AG08396 (cell line): ENCODE measurements around the gene CXCL13.
A peak's percentile ranks its signal among the peaks of the same experiment; 100 is the strongest.
"Not testable (repeated sequence)": the region's sequence is repeated elsewhere in the genome, so short reads cannot be mapped to it uniquely, and the experiment has no call there.

Source experiments
- DNase-seq: peaks from one replicate; pipeline ENCODE4 v3.0.0; 2012; ENCODE audit warnings: low spot score, mixed read lengths

CXCL13 gene, protein sequence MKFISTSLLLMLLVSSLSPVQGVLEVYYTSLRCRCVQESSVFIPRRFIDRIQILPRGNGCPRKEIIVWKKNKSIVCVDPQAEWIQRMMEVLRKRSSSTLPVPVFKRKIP

DNA sequence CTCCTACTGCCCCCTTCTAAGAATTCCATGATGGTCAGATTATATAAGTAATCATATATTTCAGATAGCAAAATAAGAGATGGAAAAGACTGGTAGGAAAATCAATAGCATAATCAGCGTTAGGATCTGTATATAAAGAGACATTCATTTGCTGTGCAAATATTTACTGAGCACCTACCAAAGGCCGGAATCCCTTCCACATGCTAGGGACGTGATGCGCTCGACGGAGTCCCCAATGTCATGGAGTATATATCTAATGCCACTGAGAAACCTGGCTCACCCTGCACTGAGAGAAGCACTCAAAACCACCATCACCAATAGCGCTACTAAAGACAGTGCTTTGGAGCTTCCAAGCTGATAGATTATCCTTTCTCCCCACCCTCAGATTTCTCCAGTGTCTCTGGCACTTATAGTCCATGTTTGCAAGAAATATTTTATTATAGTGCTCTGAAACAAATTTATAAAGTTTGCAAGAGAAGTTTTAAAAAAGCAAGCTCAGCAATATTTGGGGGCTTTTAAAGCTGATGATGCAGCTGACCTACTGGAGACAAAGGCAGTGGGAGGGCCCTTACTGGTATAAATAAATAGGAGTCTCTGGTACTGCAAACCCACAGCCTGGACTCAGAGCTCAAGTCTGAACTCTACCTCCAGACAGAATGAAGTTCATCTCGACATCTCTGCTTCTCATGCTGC, at the start of gene CXCL13:
TSS of gene CXCL13 (plus strand) at position 611 of the 693 bp plus-strand sequence. CDS start at position 657, 46 bp downstream.
- no peak for DNase-seq

DNA sequence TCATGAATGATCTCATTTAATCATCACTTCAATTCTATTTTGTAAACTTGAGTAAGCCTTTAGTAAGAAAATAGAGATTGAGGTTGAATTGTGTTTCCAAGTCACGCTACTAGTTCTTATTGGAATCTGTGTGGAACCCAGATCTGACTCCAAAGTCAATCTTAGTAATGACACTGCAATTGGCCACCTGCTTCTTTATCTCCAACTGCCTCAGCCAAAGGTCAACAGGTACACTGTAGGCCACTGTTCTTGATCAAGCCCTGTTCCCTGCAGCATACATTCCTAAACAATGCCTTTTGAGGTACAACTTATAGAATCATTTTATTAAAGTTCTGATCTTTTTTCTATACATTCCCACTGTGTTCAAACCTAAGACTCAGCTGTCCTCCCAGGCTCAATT, 45.5 kb upstream of the CXCL13 start:
- no peak for DNase-seq

DNA sequence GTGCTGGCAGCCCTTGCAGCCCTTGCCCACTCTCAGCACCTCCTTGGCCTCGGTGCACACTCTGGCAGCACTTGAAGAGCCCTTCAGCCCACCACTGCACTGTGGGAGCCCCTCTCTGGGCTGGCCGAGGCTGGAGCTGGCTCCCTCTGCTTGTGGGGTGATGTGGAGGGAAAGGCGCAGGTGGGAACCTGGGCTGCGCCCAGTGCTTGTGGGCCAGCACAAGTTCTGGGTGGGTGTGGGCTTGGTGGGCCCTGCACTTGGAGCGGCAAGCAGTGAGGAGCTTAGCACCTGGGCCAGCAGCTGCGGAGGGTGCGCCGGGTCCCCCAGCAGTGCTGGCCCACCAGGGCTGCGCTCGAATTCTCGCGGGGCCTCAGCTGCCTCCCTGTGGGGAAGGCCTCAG, 43.9 kb upstream of the CXCL13 start:
- not testable (repeated sequence) for DNase-seq

DNA sequence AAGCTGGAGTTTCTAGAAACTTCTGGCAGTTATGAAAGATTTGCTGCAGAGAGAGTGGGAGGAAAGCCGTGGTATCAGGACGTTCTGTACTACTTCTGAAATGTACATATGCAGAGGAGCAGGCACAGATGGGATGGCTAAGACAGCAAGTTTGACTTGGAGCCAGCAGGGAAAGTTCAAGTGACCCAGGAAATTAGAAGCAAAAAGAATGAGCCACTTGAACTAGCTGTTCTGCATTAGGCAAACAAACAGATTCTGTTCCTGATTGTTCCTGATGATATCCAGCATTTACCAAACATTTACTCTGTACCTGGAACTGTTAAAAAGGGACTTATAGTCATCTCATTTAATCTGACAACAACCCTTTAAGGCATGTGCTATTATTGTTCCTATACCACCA, 41.4 kb upstream of the CXCL13 start:
- no peak for DNase-seq

DNA sequence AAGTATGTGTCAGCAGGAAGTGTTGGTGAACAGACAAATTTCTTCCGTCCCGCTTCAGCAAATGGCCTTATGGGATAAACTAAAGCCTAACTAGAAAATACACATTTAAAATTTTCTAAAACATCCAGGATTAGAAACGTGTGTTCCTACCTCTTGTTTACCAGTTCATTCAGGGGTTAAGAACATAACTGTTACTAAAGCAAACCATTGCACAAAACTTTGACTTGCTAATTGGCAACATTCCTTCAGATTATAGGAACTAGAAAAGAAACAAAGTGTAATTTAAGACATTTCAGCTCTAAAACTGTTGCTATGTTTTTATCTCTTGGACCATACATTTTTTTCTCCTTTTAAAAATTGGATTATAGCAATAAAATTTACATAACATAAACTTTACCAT, 39.5 kb upstream of the CXCL13 start:
- no peak for DNase-seq

DNA sequence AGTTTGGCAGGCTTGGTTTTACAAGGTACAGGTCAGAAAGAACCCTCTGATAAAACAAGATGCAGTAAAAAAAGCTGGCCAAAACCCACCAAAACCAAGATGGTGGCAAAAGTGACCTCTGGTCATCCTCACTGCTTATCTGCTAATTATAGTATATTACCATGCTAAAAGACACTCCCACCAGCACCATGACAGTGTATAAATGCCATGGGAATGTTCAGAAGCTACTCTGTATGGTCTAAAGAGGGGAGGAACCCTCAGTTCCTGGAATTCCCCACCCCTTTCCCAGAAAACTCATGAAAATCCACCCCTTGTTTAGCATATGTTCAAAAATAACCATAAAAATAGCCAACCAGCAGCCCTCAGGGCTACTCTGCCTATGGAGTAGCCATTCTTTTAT, 38.1 kb upstream of the CXCL13 start:
- DNase-seq, result no peak

DNA sequence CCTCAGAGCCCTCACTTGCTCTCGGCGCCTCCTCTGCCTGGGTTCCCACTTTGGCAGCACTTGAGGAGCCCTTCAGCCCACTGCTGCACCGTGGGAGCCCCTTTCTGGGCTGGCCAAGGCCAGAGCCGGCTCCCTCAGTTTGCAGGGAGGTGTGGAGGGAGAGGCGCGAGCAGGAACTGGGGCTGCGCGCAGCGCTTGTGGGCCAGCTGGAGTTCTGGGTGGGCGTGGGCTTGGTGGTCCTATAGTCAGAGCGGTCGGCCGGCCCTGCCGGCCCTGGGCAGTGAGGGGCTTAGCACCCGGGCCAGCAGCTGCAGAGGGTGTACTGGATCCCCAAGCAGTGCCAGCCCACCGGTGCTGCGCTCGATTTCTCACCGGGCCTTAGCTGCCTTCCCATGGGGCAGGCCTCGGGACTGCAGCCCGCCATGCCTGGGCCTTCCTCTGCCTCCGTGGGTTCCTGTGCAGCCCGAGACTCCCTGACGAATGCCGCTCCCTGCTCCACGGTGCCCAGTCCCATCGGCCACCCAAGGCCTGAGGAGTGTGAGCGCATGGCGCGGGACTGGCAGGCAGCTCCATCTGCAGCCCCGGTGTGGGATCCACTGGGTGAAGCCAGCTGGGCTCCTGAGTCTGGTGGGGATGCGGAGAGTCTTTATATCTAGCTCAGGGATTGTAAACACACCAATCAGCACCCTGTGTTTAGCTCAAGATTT, 35.0 kb upstream of the CXCL13 start:
- DNase-seq, result not testable (repeated sequence)

DNA sequence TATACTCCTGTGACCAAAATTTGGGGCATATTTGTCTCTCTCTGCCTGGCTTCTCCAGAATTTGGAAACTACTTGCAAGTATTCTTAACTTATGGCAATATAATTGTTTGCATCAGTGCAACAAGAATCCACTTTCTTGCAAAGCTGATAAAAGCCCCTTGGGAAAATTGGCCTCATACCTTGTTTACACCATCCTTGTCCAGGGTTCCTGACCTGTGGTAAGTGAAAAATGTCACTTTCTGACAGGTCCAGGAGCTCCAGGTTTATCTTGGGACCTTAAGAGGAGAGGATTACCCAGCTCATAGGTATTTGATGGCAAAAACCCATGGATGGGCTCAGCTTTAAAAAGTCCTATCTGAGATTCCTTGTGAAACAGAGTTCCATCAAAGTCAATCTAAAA, 29.3 kb upstream of the CXCL13 start:
- DNase-seq, result no peak

DNA sequence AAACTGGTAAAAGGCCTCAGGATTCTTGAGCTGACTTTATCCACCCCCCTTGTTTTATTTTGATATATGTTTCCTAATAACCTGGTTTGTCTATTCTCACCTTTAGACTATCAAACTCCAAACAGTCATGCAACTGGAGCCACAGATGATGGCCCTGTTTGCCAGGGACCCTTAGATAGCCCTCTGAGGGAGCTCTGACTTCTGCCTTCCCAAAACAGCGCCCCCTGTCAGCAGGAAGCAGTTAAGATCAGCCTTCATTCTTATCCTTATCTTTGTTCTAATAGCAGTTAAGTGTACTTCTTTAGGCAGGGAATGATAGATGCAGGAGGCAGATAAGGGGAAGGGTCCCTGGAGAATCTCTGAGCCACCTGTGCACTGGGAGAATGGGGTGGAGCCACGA, 27.5 kb upstream of the CXCL13 start:
- no peak for DNase-seq

DNA sequence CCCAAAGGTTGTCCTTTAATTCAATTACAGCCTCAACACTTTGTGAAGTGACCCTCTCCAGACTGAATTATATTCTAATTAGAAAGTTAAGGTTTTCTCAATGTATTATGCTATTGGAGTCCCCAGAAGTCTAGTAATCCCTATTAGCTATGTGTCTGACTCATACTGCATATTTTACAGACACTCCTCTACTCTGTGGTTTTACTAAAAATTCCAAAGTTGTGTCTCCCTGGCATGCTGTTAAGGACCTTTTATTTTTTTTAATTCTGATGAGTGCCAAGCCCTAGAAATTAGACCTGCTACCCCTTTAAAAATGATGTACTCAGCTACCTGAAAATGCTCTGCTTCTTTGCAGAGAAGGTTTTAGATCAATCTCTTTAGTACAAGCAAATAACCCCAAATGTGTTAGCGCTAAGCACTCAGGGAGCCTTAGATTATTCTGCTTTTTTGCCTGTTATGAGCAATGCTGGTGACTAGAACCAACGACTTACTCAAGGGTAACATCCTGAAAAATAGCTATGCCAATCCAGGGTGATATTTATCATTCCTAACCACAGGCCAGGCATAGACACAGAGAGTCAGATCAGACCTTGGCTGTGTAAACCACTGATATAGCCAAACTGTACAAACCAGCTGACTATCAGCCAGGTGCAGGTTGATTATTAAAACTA, 26.1 kb upstream of the CXCL13 start:
- DNase-seq, result peak; percentile 81

DNA sequence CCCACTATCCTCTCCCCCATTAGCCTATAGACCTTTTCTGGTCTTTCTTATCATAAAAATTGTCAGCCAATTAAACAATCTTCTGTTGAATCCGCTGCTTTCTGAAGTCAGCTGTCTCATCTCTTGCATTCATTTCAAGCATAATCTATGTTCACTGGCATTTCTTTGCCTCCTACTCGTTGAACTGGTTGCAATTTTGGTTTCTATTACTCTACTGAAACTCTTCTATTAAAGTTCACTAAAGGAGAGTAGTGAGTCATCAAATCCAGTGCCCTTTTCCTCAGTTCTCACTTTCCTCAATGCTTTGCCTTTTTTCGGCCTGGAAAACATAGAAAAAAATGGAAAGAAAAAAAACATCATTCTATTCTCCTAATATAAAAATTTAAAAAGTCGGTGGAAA, 23.9 kb upstream of the CXCL13 start:
- no peak for DNase-seq

DNA sequence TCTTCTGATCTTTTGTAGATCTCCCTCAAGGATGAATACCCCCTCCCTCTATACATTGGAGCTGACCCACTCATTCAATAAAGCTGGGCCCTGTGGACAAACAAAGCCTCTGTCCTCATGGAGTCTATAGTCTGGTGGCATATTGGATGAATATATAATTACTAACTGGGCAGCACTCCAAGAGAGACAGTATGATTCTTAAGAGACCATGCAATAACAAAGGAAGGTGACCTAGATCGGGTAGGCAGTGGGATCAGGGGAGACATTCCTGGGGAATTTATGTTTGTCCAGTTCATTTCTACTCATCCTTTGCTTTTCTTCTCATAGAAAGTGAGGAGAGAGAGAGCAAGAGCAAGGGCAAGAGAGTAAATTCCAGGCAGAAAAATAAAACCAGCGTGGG, 23.5 kb upstream of the CXCL13 start:
- no peak for DNase-seq

DNA sequence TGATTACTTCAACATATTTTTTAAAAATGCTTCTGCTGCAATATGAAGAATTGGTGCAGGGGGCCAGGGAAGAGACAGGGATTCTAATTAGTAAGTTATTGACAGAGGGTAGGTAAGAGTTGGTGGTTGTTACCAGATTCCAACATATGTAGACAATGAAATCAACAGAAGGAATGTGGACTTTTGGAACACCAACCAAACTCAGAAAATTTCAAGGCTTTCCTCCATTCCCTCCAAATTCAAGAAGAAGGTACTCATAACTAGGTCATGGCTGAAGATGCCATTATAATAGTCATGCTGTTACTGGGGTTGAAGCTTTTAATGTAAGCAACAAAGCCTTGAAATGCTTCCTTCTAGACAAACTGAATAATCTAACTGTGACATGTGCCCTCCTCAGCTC, 22.9 kb upstream of the CXCL13 start:
- no peak for DNase-seq

DNA sequence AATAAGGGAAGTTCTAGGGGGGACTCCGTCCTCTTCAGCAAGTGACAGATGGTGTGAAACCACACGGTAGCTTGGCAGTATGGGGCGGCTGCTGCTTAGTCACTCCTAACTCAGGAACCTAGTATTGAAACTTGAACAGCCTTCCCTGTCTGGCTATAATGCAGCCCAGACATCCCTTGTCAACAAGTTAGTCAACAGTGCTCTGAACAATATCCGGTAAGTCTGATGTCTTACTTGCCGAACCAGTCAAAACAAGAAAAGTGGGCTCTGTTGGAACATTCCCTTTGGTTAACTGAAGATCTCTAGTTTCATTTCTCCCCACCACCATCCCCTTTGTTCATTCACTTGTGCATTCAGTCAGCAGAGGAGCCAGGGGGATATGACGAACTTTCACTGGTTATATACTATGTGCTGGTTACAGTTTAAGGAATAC, 18.7 kb upstream of the CXCL13 start:
- no peak for DNase-seq

DNA sequence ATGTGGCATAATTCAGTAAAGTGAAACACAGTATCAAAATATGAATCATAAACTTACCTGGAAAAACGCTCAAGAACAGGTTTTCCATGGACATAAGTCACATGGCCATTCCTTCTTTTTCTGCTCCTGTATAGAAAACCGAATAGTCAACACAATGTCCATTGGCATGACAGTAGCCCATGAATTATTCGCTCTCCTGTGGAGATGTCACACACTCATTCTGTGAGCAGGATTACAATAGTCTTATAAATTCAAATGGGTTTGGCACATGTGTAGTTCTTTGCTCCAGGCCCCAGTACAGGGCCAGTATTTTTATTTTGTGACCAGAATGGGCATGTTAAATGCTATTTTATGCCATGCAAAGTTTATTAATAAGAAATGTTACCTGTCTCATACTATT, 15.1 kb upstream of the CXCL13 start:
- DNase-seq, result no peak

DNA sequence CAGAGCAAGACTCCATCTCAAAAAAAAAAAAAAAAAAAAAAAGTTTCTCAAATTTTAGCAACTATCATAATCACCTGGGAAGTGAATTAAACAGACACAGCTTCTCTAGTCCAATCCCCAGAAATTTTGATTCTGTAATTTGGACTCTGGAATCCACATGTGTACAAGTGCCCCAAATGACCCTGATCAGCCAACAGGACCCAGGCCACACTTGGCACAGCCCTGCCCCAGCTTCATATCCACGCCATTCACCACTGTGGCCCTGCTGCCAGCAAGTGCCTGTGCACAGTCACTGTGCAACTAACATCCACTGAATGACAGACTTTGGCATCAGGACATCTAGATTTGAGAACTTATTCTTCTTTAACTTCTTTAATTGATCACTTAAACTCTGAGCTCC, 14.1 kb upstream of the CXCL13 start:
- no peak for DNase-seq

DNA sequence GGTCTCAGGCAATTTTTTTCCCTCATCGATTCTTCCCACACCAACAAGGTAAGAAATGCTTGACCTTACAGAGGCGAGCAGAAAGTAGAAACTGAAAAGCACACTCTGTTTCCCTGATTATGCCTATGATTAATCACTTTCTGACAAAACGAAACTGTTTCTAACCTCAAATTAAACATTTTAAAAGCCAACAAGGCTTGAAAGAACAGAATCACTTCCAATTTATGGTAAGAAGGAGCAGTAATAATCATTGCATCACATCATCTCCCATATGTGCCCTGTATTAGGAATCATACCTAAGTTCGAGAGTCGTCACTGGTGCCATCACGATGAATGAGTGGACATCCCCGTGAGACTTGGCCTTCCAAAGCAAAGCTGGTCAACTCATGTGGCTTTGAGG, 12.5 kb upstream of the CXCL13 start:
- DNase-seq, result no peak

DNA sequence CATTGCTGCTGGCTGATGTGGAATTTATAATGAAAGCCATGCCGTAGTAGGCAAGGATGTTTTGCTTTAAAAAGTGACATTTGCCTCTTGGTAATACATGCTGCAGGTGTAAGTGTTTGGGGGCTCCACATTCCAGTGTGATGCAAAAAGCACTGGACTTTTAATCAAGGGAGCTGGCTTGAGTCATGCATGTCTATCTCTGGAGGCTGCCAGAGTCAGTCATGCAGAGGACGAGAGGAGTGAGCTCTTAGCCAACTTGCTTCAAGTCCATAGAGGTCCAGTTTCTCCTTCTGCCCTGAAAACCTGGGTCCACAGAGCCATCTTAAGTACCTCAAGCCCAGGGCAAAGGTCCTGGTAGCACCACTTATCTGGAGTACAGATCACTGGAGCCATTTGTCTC, 11.6 kb upstream of the CXCL13 start:
- DNase-seq, result no peak

DNA sequence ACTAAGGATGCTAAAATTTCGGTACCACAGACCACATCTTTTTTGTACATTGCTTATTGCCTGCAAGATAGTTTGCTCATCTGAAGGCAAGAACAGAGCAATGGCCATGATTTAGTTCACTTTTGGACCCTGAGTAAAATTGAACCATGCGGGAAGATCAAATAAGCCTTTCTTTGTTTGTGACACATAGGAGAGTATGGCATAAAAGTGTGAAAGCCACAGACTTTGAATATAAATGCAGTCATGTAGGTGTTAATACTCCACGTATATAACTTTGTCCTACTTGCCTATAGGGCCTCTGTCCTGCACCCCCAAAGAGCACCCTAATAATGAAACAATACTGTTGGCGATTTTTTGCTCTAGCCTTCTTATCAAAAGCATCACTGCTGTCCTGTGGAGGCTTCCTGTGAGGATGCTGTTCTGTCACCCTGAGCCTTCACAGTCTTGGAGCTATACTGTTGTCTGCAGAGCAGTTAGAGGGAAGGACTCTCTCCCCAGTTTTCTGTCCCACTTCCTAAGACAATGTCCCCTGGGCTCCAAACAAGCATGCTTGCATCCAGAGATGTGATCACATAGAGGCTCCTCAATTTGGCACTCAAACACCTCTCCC, 10.2 kb upstream of the CXCL13 start:
- no peak for DNase-seq

DNA sequence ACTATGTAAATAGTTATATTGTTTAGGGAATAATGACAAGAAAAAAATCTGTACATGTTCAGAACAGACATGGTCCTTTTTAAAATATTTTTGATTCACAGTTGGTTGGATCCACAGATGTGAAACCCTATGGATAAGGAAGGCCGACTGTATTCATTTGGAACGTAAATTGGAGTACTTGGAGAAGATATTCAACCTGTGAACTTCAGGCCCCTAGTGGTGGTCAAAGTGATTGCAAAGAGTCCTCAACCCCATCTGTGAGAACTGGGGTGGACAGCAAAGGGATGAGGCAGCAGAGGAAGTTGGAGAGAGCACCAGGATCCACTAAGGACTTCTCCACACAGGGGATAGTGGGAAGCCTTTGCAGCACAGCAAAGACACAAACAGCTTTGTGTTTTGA, 6.2 kb upstream of the CXCL13 start:
- peak; percentile 36 for DNase-seq

DNA sequence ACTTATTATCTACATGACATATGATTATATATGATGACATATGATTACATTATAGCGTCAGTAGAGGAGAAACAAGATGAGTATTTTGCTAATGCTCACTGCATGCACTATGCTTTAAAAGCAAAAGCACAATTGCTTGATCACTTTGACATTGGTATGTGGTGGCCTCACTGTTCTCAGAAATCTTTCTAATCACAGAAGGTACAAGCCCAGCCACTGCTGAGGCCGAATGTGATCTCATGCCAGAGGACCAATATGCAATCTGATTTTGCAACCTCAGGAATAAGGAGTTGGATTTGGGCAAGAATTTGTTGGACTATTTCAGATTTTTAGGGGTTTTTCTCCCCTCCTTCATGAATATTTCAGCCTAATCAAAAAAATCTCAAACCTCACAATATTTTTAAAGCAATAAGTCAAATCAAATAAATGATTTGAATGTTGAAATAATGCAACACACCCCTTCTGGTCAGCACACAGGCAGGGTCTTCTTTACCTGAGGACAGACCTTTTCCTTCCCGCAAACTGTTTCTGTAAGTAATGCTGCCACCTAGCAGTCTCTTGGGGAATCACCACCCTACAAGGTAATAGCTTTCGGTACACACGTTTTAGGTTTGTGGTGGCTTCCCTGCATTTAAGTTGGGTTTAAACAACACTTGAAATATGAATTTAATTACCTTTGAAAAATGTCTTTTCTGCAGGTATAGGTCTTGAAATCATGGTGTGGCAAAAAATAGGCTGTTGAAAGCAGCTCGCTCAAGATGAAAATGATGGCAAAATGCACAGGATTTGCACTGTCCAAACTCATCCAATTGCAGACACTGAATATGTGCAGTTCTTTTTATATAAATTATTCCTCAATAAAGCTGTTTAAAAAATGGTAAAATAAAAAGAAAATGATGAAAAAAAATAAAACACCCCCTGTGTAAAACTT, 4.8 kb upstream of the CXCL13 start:
- peak; percentile 42 for DNase-seq
